ENCODE results near the gene SLC39A10. TPM values are rescaled to one million over a fixed set of nuclear protein-coding genes. Genes with fewer than 3 reads are reported as not detected.

SLC39A10 gene
- total and polyA plus RNA-seq, 9 of the 15 experiments (the other 6 are each of a cell fraction or from before 2014, with no cell fraction given): 12.5 to 40.1 (median 23.1) TPM

DNA sequence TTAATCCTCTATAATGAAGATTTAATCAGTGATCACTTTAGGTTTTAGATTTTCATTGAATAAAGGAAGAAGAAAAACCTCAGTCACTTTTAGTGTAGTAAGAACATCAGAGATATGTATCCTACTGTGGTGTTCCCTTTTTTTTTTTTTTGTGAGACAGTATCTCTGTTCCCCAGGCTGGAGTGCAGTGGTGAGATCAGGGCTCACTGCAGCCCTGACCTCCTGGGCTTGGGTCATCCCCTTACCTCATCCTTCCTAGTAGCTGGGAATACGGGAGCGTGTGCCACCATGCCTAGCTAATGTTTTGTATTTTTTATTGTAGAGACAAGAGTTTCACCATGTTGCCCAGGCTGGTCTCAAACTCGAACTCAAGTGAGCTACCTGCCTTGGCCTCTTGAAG is 5.1 kb downstream of the SLC39A10 start (continued):
- TF ChIP-seq ZBTB7A (IDR thresholded peaks at IDR 0.05; ENCODE audit: borderline replicate concordance, control insufficient read depth, low read depth, low read length) (no peak), EWSR1 (IDR thresholded peaks at IDR 0.05; ENCODE audit: borderline replicate concordance, low read depth, partially characterized antibody) (no peak), PML (IDR thresholded peaks at IDR 0.05; ENCODE audit: low read length) (peak; percentile 62; the same call in 1 of the 2 replicates), FOXP1 (CRISPR knock-in tag; IDR thresholded peaks at IDR 0.05) (no peak), ETV1 (tag; conservative IDR thresholded peaks at IDR 0.05; ENCODE audit: low read depth) (no peak), NFATC3 (IDR thresholded peaks at IDR 0.05) (no peak), ZNF354B (CRISPR knock-in tag; IDR thresholded peaks at IDR 0.05) (no peak), SOX6 (IDR thresholded peaks at IDR 0.05) (peak; percentile 49; the same call in 1 of the 2 replicates), STAT5A (IDR thresholded peaks at IDR 0.05; ENCODE audit: borderline replicate concordance, low read length) (peak; percentile 58), SMARCE1 (IDR thresholded peaks at IDR 0.05) (peak; percentile 88), ZKSCAN8 (CRISPR knock-in tag; IDR thresholded peaks at IDR 0.05) (no peak), NEUROD1 (IDR thresholded peaks at IDR 0.05; ENCODE audit: borderline replicate concordance, low read depth, low read length, partially characterized antibody) (no peak), MYNN (IDR thresholded peaks at IDR 0.05) (peak; percentile 62; the same call in 1 of the 2 replicates), MYNN (CRISPR knock-in tag; IDR thresholded peaks at IDR 0.05) (no peak), SMARCA4 (IDR thresholded peaks at IDR 0.05) (peak; percentile 93), CBX1 (IDR thresholded peaks at IDR 0.05; ENCODE audit: low read depth) (no peak)
- TF ChIP-seq, protein P1, sequence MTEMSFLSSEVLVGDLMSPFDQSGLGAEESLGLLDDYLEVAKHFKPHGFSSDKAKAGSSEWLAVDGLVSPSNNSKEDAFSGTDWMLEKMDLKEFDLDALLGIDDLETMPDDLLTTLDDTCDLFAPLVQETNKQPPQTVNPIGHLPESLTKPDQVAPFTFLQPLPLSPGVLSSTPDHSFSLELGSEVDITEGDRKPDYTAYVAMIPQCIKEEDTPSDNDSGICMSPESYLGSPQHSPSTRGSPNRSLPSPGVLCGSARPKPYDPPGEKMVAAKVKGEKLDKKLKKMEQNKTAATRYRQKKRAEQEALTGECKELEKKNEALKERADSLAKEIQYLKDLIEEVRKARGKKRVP (CRISPR knock-in tag; IDR thresholded peaks at IDR 0.05): no peak
- TF ChIP-seq, protein P2, sequence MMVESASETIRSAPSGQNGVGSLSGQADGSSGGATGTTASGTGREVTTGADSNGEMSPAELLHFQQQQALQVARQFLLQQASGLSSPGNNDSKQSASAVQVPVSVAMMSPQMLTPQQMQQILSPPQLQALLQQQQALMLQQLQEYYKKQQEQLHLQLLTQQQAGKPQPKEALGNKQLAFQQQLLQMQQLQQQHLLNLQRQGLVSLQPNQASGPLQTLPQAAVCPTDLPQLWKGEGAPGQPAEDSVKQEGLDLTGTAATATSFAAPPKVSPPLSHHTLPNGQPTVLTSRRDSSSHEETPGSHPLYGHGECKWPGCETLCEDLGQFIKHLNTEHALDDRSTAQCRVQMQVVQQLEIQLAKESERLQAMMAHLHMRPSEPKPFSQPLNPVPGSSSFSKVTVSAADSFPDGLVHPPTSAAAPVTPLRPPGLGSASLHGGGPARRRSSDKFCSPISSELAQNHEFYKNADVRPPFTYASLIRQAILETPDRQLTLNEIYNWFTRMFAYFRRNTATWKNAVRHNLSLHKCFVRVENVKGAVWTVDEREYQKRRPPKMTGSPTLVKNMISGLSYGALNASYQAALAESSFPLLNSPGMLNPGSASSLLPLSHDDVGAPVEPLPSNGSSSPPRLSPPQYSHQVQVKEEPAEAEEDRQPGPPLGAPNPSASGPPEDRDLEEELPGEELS (CRISPR knock-in tag; IDR thresholded peaks at IDR 0.05; ENCODE audit: borderline replicate concordance): no peak
- TF ChIP-seq, protein P3, sequence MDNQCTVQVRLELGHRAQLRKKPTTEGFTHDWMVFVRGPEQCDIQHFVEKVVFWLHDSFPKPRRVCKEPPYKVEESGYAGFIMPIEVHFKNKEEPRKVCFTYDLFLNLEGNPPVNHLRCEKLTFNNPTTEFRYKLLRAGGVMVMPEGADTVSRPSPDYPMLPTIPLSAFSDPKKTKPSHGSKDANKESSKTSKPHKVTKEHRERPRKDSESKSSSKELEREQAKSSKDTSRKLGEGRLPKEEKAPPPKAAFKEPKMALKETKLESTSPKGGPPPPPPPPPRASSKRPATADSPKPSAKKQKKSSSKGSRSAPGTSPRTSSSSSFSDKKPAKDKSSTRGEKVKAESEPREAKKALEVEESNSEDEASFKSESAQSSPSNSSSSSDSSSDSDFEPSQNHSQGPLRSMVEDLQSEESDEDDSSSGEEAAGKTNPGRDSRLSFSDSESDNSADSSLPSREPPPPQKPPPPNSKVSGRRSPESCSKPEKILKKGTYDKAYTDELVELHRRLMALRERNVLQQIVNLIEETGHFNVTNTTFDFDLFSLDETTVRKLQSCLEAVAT (IDR thresholded peaks at IDR 0.05): 0 out of 4 replicates have a peak, but pooled peaks of 1 of the 2 experiments have one; percentile 34
- TF ChIP-seq, protein P4, sequence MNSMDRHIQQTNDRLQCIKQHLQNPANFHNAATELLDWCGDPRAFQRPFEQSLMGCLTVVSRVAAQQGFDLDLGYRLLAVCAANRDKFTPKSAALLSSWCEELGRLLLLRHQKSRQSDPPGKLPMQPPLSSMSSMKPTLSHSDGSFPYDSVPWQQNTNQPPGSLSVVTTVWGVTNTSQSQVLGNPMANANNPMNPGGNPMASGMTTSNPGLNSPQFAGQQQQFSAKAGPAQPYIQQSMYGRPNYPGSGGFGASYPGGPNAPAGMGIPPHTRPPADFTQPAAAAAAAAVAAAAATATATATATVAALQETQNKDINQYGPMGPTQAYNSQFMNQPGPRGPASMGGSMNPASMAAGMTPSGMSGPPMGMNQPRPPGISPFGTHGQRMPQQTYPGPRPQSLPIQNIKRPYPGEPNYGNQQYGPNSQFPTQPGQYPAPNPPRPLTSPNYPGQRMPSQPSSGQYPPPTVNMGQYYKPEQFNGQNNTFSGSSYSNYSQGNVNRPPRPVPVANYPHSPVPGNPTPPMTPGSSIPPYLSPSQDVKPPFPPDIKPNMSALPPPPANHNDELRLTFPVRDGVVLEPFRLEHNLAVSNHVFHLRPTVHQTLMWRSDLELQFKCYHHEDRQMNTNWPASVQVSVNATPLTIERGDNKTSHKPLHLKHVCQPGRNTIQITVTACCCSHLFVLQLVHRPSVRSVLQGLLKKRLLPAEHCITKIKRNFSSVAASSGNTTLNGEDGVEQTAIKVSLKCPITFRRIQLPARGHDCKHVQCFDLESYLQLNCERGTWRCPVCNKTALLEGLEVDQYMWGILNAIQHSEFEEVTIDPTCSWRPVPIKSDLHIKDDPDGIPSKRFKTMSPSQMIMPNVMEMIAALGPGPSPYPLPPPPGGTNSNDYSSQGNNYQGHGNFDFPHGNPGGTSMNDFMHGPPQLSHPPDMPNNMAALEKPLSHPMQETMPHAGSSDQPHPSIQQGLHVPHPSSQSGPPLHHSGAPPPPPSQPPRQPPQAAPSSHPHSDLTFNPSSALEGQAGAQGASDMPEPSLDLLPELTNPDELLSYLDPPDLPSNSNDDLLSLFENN (IDR thresholded peaks at IDR 0.05; ENCODE audit: low read depth in 2 of 2, low read length in 2 of 2): no peak

All from K562 (cell line).